ENCODE measurements around the gene VIT.

Gene VIT

GRCh38 chr2:36740061-36740460, 43.6 kb downstream of the VIT start:
- no peak for TF ChIP-seq CTCF (IDR thresholded peaks at IDR 0.05; ENCODE audit: low read depth, low read length, missing control alignments)
- H3K4me3 ChIP-seq (ENCODE audit: low read depth, low read length) = no peak overlapping the region
- no peak for DNase-seq (ENCODE audit: low read depth)

- no peak for DNase-seq (ENCODE audit: low read depth)
- TF ChIP-seq CTCF (IDR thresholded peaks at IDR 0.05; ENCODE audit: low read depth, low read length, missing control alignments) = no peak
- H3K4me3 ChIP-seq (ENCODE audit: low read depth, low read length) = no peak overlapping the region
Measured at GRCh38 chr2:36741188-36741837, 44.8 kb downstream of the VIT start.

- no peak for TF ChIP-seq CTCF (IDR thresholded peaks at IDR 0.05; ENCODE audit: low read depth, low read length, missing control alignments)
- DNase-seq (ENCODE audit: low read depth) = no peak
- no peak overlapping the region for H3K4me3 ChIP-seq (ENCODE audit: low read depth, low read length)
Measured at GRCh38 chr2:36743954-36744353, 47.4 kb downstream of the VIT start.

- TF ChIP-seq CTCF (IDR thresholded peaks at IDR 0.05; ENCODE audit: low read depth, low read length, missing control alignments) = no peak
- no peak for DNase-seq (ENCODE audit: low read depth)
- H3K4me3 ChIP-seq (ENCODE audit: low read depth, low read length) = no peak overlapping the region
Measured at GRCh38 chr2:36748166-36748565, 51.7 kb downstream of the VIT start.

GRCh38 chr2:36750101-36750500, 53.6 kb downstream of the VIT start:
- H3K4me3 ChIP-seq (ENCODE audit: low read depth, low read length) = no peak overlapping the region
- DNase-seq (ENCODE audit: low read depth) = no peak
- no peak for TF ChIP-seq CTCF (IDR thresholded peaks at IDR 0.05; ENCODE audit: low read depth, low read length, missing control alignments)

GRCh38 chr2:36753706-36754221, 57.3 kb downstream of the VIT start:
- TF ChIP-seq CTCF (IDR thresholded peaks at IDR 0.05; ENCODE audit: low read depth, low read length, missing control alignments) = no peak
- no peak for DNase-seq (ENCODE audit: low read depth)
- no peak overlapping the region for H3K4me3 ChIP-seq (ENCODE audit: low read depth, low read length)

- TF ChIP-seq CTCF (IDR thresholded peaks at IDR 0.05; ENCODE audit: low read depth, low read length, missing control alignments) = no peak
- DNase-seq (ENCODE audit: low read depth) = no peak
- no peak overlapping the region for H3K4me3 ChIP-seq (ENCODE audit: low read depth, low read length)
Measured at GRCh38 chr2:36754578-36754977, 58.1 kb downstream of the VIT start.

Data from GM12864 (cell line).